ENCODE measurements around the gene SH3BGR.
"Not testable (repeated sequence)": the region's sequence is repeated elsewhere in the genome, so short reads cannot be mapped to it uniquely, and the experiment has no call there.

The SH3BGR gene

GRCh38 chr21:39540367-39540766 is 88.6 kb downstream of the SH3BGR start:
- DNase-seq: not testable (repeated sequence)

- no peak for DNase-seq
These were observed 91.0 kb downstream of the SH3BGR start for GRCh38 chr21:39542736-39543135.

GRCh38 chr21:39546522-39546921 is 94.8 kb downstream of the SH3BGR start:
- DNase-seq: no peak

GRCh38 chr21:39552856-39553255 is 101.1 kb downstream of the SH3BGR start:
- DNase-seq: no peak

- no peak for DNase-seq
These were observed 101.6 kb downstream of the SH3BGR start for GRCh38 chr21:39553331-39553730.

GRCh38 chr21:39555911-39556590 is 104.3 kb downstream of the SH3BGR start:
- peak in 18 of 56 donors; percentile 1 to 48 (median 12) for DNase-seq

- no peak for DNase-seq
These were observed 107.7 kb downstream of the SH3BGR start for GRCh38 chr21:39559511-39559910.

GRCh38 chr21:39561140-39561539 is 109.4 kb downstream of the SH3BGR start:
- no peak for DNase-seq

GRCh38 chr21:39562791-39563770 is 111.3 kb downstream of the SH3BGR start:
- peak in 21 of 56 donors; percentile 2 to 58 (median 25) for DNase-seq

GRCh38 chr21:39564200-39564599 is 112.4 kb downstream of the SH3BGR start:
- DNase-seq: peak in 38 of 56 donors; percentile 1 to 76 (median 24)
